ENCODE data around the gene INPP5J.
"Not testable (repeated sequence)": the region's sequence is repeated elsewhere in the genome, so short reads cannot be mapped to it uniquely, and the experiment has no call there.

Gene INPP5J

GRCh38 chr22:31088233-31088986, 34.4 kb upstream of the INPP5J start:
- DNase-seq, result no peak

DNA sequence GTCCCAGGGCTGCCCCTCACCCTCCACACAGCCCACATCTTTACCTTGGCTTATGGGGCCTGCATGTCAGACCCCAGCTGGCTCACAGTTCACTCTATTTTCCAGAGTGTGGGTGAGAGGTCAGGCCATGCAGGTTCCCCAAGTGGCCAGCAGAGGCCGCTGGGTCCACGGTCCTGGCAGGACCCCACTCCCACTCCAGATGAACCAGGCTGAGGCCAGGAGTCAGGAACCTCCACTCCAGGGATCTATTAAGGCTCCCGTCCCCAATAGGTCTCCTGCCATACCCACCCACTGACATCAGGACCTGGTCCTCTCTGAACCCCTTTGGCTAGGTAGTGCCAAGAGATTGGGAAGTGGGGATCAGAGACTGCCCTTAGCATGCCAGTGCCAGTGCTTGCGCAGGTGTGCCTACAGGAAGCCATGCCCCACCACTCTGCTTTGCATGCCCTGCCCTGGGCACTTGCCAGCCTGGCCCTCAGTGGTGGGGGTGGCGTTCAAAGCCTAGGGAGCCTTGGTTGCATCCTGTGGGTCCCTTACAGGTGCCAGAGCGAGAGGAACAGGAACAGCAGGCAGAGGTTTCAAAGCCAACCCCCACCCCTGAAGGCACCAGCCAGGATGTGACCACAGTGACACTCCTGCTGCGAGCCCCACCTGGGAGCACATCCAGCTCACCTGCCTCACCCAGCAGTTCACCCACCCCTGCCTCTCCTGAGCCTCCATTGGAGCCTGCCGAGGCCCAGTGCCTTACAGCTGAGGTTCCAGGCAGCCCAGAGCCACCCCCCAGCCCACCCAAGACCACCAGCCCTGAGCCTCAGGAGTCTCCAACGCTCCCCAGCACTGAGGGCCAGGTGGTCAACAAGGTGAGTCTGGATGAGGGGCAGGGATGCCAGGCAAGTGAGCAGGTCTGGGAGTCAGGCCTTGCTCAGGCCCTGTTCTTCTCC, 33.3 kb upstream of the INPP5J start:
- DNase-seq, result peak; percentile 55

DNA sequence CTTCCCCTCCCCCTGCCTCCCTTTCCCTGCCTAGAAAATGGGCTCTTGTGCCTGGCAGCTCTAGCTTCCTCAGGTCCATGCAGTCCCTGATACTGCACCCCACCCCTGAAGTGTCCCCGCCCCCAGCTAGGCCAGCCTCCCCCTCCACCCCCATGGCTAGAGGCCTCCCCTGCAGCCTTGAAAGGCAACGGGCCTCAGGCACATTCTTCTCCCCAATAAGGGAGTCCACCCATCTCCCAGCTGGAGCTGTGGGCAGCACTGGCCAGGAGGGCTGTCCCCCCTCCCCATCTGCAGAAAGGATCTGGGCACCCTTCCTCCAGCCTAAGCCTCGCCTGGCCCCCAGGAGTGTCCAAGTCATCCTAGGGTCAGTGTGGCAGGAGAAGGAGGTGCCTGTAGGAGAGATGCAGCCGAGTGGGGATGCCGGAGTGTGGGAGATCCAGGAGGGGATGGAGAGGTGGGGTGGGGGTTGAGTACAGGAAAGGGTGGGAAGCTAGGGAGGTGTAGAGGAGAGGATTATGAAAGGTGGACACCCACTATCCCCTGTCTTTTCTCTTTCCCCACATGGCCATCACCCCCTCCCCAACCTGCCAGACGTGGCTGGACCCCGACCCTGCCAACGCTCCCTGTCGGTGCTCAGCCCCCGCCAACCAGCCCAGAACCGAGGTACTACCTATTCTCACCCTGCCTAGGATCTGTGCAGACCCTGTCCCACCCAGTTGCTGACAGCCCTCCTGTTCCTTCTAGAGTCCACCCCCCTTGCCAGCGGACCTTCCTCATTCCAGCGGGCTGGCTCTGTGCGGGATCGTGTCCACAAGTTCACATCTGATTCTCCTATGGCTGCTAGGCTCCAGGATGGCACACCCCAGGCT, 32.3 kb upstream of the INPP5J start:
- DNase-seq, result no peak

DNA sequence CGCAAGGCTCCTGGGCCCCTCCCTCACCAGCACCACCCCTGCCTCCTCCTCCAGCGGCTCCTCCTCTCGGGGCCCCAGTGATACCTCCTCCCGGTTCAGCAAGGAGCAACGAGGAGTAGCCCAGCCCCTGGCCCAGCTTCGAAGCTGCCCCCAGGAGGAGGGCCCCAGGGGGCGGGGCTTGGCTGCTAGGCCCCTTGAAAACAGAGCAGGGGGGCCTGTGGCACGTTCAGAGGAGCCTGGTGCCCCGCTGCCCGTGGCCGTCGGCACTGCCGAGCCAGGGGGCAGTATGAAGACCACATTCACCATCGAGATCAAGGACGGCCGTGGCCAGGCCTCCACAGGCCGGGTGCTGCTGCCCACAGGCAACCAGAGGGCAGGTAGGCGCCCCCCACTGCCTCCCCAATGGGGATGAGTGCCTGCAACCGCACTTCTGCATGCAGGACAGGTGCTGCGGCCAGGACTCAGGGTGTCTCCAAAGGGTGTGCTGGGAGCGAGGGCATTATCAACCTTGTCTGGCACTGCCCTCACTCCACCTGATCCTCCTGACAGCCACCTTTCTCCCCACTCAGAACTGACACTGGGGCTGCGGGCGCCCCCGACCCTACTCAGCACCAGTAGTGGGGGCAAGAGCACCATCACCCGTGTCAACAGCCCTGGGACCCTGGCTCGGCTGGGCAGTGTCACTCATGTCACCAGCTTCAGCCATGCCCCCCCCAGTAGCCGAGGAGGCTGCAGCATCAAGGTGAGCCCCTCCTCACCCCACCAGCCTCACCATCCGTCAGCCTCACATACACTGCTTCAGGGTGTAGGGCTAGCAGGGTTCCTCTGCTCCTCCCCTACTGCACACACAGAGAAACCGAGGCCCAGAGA, 31.4 kb upstream of the INPP5J start:
- DNase-seq, result no peak

DNA sequence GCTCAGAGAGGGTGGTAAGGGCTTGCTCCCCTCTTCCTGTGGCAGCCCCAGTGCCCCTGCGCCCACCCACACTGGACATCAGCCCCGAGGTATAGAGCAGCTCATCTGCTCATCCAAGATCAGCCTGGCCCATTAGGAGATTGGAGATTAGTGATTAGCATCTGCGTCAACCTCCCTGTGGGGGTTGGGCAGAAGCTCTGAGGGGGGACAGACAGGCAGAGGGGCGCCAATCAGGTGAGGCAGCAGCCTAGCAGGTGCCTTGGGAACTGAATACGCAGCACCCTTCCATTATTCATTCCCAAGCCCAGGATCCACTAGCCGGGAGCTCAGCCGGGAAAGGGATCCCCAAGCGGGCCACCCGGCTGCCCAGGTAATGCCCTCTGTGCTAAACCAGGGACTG, 30.6 kb upstream of the INPP5J start:
- DNase-seq, result no peak

GRCh38 chr22:31093086-31093850, 29.5 kb upstream of the INPP5J start:
- DNase-seq, result no peak

GRCh38 chr22:31094021-31094551, 28.7 kb upstream of the INPP5J start:
- no peak for DNase-seq

- DNase-seq, result no peak
Measured at GRCh38 chr22:31094741-31095140, 28.0 kb upstream of the INPP5J start.

- DNase-seq, result no peak
Measured at GRCh38 chr22:31095637-31096249, 27.0 kb upstream of the INPP5J start.

GRCh38 chr22:31096657-31097279, 26.0 kb upstream of the INPP5J start:
- no peak for DNase-seq

DNA sequence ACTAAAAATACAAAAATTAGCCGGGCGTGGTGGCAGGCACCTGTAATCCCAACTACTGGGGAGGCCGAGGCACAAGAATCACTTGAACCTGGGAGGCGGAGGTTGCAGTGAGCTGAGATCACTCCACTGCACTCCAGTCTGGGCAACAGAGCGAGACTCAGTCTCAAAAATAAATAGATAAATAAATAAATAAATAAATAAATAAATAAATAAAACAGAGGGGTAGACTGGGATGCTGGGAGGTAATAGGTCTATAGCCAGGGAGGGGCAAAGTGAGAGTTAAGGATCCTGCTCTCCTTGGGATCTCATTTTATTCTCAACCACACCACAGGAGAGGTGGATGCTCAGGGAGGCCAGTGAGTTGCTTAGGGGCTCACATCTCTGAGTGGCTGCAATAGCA, 25.2 kb upstream of the INPP5J start:
- not testable (repeated sequence) for DNase-seq

DNA sequence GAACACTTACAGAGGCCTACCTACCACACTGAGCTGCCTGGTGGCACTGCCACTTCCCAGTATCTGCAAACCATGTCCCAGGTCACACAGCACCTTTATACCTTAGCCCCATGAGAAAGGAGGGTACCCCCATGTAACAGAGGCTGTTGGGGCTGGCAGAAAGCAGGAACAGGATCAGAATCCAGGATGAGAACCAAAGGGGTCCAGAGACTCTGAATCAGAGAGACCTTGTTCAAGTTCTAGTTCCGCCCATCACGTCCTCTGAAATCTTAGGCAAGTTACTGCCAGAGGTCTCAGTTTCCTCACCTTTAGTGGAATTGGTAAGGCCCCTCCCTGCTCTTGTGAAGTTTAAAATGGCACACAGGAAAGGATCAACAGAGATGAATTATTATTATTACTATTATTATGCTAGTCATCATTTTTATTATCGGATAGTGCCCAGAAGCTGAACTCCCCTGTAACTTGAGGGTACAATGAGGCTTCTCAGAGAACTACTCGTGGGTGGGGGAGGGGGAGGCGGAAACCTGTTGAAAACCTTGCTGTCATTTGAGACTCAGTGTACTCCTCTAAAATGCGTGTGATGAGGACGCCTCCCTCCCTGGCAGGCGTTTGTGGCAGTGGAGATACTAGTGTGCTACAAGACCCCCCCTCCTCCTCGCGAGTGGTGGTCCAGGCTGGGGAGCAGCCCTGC, 24.7 kb upstream of the INPP5J start:
- no peak for DNase-seq

GRCh38 chr22:31098632-31099110, 24.1 kb upstream of the INPP5J start:
- DNase-seq, result no peak

DNA sequence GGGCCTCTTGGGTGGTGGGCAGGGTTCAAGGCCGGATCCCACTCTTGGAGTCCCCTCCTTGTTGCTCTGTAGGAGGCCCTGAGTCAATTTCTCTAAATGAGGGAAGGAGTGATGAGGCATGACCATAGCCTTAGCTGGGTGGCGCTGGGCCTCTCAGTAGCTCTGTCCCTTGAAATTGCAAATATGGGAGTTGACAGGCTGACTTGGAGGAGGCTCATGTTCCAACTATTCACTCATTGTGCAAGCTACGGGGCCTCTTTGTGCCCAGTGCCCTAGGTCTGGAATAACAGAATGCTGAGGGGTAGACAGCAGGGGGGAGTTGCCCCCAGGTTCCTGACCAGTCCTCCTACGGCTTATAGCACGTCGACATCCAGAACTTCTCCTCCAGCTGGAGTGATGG, 23.4 kb upstream of the INPP5J start:
- no peak for DNase-seq

DNA sequence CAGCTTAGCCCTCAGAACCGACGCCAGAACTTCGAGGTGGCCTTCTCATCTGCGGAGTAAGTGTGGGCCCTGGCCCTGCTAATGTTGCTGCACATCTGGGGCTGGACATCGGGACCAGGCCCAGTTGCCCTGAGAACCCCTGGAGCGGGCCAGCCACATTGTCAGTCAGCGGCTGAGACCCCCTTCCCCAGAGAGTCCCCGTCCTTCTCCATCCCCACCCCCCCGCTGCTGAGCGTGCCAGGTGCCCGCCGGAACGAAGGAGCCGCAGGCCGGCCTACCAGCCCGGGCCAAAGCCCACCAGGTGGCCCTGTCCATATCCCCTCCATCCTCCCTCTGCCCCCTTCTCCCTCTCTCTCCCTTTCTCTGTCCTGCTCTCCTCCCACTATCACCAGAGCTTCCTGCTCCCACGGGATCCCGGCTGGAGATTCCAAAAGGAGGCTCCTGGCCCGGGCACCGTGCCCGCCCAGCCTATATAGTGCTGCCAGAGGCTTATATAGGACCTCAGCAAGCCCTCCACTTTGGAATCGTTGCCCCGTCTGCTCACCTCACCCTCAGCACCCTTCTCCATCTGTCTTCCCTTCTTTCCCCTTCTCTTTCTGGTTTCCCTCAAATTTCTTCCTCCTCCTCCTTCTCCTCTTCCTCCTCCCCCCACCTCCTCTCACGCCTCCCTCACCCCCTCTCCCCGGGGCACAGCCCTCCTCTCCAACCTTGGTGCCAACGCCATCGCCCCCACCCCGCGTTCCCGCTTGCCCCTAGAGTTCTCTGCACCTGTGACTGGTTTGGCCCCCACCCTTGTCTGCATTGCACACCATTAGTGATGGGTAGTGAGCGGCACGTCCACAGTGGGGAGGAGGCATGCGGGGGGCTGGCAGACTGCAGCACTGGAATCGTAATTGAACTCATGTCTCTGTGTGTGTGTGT, 22.7 kb upstream of the INPP5J start:
- DNase-seq, result no peak

DNA sequence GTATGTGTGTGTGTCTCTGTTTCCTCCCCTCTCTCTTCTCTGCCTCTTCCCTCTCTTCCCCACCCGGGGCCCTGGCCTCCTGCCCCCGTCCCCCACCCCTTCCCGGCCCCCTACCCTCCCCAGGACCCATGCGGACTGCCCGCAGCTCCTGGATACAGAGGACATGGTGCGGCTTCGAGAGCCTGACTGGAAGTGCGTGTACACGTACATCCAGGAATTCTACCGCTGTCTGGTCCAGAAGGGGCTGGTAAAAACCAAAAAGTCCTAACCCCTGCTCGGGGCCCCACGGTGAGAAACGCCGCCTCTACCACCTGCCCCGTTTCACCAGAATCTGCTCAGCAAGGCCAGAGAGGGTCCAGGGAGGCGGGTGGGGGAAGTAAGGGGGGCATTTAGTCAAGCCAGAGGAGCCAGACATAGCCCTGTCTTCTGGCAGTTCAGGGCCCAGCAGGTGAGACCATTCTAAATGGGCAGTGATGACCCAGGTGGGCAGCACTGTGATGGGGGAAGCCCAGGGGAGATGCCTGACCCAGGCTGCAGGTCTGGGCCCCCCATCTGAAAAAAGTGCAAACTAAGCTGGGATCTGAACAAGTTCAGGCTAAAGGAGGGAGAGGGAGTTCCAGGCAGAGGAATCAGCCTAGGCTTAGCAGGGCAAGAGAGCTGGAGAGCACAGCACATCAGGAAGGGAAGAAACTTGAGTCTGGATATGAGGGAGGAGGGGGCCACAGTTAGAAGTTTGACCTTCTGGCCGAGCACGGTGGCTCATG, 21.8 kb upstream of the INPP5J start:
- DNase-seq, result no peak

DNA sequence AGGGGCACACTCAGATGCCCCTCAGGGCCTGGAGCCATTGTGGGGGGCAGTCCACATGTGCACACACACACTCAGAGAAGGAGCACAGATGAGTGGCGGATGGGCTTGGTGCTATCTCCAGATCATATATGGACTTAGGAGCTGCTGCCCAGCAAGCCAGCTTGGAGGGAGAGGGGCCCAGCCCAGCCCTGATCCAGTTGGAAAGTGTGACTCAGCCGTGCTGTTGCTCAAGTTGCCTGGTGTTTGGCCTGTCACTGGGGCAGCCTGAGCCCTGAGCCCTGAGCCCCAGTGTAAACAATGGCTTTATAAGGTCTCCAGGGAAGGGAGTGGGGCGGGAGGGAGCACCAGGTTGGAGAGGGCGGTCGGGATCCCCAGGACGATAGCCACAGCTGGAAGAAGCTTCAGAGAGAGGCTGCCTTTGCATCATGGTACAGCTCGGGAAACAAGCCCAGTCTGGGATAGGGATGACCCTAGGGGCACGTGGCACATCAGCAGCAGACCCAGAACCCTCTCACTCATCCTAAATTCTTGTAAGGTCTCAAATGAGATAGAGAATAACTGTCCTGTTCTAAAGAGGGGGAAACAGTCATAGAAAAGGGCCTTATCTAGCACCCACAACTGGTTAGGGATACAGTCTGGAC, 20.2 kb upstream of the INPP5J start:
- no peak for DNase-seq
